HG03571 (cell line): ENCODE data around the gene TNRC6C.
A peak's percentile ranks its signal among the peaks of the same experiment; 100 is the strongest.
"Not testable (repeated sequence)": the region's sequence is repeated elsewhere in the genome, so short reads cannot be mapped to it uniquely, and the experiment has no call there.

Experiments
- ATAC-seq: cut with Tn5 transposase; IDR thresholded peaks from one replicate; pipeline ENCODE4 v1.9.1; 2021; ENCODE audit not compliant: unreplicated experiment

Gene TNRC6C

GRCh38 chr17:78132767-78133178 lies 174.3 kb downstream of the TNRC6C start:
- ATAC-seq, result no peak

GRCh38 chr17:78133179-78133951 lies 174.9 kb downstream of the TNRC6C start:
- ATAC-seq, result no peak

- no peak for ATAC-seq
Observed at GRCh38 chr17:78133971-78134898, 175.7 kb downstream of the TNRC6C start.

DNA sequence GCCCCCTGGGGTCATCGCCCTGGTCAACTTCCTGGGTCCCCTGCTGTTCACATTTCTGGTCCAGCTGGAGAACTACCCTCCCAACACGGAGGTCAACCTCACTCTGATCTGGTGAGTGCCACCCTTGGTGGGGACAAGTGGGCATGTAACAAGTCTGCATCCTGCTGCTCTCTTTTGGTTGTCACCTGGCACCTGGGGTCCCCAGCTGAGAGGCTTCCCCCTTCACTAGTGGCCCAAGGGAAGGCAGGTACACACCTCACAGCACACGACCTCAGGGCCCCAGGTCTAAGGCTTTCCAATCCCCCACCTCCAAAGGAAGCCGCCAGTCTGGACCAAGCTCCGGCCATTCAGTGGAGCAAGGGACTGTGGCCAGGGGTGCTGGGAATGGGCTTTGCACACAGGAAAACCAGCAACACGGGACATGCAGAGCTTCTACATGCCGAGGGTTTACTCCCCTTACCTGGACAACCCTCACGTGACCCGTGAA lies 176.4 kb downstream of the TNRC6C start:
- ATAC-seq, result no peak

- ATAC-seq, result no peak
Observed at GRCh38 chr17:78135858-78136500, 177.5 kb downstream of the TNRC6C start.

- ATAC-seq, result no peak
Observed at GRCh38 chr17:78137392-78138203, 179.1 kb downstream of the TNRC6C start.

GRCh38 chr17:78138204-78139060 lies 179.9 kb downstream of the TNRC6C start:
- ATAC-seq, result no peak

- not testable (repeated sequence) for ATAC-seq
Observed at GRCh38 chr17:78139861-78140168, 181.3 kb downstream of the TNRC6C start.

DNA sequence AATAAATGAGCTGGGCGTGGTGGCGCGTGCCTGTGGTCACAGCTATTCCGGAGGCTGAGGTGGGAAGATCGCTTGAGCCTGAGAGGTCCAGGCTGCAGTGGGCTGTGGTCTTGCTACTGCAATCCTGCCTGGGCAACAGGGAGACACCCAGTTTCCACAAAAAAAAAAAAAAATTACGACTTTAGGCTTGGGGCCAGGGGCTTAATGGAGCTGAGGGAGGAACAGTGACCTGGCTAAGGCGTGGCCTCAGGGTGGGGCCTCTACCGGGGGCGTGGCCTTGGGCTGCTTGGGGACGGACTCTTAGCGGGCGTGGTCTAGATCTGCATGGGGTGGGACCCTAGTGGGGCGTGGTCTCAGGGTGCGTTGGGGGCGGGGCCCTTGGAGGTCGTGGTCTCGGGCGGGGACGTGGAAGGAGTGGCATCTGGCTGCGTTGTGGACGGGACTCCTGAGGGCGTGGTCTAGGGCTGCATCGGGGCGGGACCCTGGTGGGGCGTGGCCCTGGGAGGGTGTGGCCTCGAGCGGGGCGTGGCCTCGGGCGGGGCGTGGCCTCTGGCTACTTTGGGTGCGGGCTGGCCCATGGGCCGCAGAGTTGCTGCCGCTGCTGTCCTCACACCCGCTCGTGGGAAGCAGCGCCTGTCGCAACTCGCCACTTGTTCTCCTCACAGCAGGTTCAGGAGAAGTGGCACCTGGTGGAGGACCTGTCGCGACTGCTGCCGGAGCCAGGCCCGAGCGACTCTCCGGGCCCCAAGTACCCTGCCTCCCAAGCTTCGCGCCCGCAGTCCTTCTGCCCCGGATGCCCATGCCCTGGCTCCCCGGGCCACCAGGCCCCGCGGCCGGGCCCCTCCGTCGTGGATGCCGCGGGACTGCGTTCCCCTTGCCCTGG lies 181.9 kb downstream of the TNRC6C start:
- ATAC-seq, result peak; percentile 53

DNA sequence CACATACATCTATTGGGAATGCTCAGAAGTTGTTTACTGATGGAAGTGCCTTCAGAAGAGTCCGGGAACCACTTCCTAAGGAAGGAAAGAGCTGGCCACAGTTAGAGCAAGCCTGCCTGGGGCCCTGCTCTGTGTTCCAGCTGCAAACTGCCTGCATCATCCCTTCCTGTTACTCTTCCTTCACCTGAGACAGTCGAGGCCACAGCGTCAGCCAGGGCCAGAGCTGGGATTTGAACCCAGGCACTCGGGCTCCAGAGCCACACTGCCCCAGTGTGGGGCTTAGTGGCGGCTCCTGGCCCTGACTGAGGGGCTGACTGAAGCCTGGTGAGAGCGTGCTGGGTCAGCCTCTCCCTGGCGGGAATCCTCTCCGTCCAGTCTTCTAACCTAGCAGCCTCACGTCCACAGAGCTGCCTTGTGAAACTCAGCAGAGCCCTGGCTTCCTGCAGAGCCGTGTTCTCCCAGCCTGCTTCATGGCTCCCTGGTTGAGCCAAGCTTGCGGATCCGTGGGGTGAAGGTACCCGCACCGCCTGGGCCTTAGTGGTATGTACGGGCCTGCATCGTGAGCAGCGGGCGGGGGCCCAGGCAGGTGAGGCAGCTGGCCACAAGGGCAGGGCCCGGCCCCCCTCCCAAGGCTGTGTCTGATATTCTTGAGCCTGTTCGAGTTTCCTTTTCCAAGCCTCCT lies 183.1 kb downstream of the TNRC6C start:
- no peak for ATAC-seq

DNA sequence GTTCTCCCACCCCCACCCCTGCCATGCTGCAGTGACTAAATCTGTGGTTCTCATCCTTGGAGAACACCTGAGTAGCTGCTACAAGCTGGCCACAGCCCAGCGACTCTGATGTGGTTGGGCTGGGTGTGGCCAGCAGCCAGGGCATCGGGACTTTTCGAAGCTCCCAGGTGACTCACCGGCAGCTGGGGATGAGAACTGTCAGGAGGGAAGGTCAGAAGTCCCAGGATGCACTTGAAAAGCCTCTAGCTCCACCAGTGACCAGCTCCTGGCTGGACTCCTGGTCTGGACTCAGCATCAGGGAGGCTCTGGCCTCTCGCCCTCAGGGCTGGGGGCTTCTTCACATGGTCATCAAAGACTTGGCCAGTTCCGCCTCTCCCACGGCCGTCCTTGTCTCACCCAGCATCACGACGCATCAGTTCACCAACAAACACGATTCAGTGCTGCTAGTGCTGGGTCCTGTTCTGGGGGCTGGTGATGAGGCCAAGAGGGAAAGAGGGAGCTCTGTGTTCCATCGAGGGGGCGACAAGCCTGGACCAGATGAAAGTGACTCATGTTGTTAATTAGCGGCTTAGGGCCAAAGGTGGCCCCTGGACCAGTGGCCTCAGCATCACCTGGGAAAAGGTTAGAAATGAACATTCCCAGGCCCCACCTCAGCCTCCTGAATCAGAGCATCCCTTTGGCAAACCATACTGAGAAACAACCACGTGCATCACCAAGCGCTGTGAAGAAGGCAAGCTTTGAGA lies 183.8 kb downstream of the TNRC6C start:
- ATAC-seq, result no peak

DNA sequence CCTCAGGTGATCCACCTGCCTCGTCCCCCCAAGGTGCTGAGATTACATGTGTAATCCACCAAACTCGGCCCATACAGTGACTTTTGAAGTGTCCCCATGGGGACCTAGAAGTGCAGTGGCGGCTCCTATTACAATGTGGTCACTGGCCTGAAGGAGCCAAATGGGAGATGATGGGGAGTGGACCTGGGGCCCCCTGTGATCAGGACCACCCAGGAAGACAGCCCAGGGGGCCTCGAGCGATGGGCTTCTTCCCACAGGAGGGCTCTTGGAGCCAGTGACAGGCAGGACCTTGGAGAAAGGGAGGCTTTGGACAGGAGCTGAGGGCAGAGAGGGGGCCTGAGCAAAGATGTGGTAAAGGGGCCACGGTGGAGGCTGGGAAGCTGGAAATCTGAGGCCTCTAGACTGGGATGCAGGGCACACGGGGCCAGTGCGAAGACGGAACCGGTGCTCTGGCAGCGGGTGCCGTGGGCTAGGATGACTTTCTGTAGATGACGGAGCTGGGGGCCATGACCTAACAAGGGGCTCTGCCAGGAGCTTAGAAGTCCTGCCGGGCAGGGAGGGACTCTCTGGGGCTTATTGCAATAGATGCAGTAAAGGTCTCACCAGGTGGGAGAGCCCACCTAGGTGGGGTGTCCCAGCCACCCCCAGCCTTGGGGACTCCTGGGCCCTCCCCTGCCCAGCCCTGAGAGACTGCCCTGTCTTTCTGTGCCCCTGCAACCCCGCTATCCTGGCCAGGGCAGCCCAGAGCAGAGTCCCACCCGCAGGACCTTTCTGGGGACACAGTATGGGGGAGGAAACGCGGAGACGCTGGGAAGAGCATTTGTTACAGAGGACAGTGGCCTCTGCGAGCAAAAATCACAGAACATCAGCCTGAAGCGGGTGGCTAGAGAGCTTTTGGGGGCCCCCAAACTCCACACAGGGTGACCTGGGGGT lies 185.0 kb downstream of the TNRC6C start:
- no peak for ATAC-seq

GRCh38 chr17:78144147-78144719 lies 185.7 kb downstream of the TNRC6C start:
- no peak for ATAC-seq

DNA sequence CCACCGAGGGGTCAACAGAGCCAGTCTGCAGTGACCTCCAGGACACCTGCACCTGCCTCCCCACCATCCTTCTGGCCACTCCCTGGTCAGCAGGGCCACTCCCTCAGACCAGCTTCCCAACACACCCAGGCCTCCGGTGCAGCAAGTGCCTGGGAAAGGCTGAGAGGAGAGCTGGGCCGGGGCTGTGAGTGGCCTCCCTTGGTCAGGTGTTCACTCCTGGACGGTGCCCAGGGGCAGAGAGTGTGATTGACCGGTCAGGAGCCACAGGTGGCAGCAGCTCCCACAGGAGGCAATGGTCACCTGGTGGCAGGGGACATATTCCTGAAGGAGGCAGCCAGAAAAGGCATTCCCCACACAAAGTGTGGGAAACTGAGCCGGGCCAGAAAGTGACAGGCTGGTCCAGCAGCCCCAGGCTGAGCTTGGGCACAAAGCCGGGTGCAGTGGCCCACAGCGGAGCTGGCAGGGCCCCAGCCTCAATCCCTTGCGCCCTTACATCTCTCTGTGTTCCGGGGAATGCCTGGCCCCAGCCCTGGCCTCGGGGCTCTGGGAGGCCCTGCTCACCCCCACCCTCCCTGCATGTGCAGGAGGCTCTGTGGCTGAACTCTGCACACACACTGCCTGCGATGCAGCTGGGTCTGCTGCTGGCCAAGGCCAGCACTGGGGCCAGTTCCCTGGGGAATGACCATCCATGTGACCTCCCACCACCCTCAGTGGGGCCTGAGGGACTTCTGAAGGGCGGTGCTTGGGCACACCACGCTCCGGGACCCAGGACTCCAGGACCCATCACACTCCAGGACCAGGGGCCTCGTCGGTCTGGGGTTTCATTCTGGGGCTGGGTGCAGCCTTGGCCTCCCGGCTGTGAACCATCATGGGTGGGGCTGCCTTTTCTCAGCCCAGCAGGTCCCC lies 186.5 kb downstream of the TNRC6C start:
- ATAC-seq, result no peak

DNA sequence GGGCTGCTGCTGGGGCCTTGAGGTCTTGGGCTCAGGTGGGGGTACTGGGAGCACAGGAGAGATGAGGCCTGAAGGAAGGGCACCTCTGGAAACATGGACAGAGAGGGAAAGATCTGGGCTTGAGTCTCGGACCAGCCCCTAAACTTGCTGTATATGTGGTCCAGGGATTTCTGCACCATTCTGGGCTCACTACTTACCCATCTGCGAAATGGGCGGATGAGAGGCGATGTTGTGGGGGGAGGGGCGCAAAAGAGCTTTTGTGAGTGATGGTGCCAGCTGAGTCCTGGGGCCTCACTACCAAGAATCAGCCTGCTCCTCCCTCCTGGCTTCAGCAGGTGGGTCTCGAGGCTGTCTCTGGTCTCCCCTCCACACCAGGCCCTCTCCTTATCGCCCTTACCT lies 188.0 kb downstream of the TNRC6C start:
- ATAC-seq, result no peak
